Tibial artery (tissue), 4 donors: ENCODE data around the gene SERBP1.

Experiments used
- DNase-seq, 2 donors: peaks; one replicate each; pipeline ENCODE4 v3.0.0-alpha.2; 2019
- H3K27ac ChIP-seq, 2 donors: fragments of 200-600 bp; sonication (generic) in 1 of 2; 1 replicate in 1 of 2; 2 replicates in 1 of 2; pipeline ENCODE4 v1.5.1; 2018 to 2019; ENCODE audit warnings: mild to moderate bottlenecking in 1 of 2
- H3K27me3 ChIP-seq, 2 donors: fragments of 200-600 bp; sonication (generic) in 1 of 2; one replicate each; pipeline versions ENCODE4 v1.5.1 to v1.6.0; 2016 to 2019
- H3K36me3 ChIP-seq, 3 donors: fragments of 200-600 bp; sonication (generic) in 2 of 3; one replicate each; pipeline ENCODE4 v1.5.1; 2016 to 2019; ENCODE audit warnings: mild to moderate bottlenecking in 2 of 3
- H3K4me1 ChIP-seq, 4 donors: fragments of 200-600 bp; sonication (generic) in 2 of 4; 1 replicate in 3 of 4; 2 replicates in 1 of 4; pipeline ENCODE4 v1.5.1; 2016 to 2019
- H3K4me3 ChIP-seq, 2 donors: fragments of 200-600 bp; sonication (generic) in 1 of 2; 1 replicate in 1 of 2; 2 replicates in 1 of 2; pipeline ENCODE4 v1.5.1; 2018 to 2019; ENCODE audit warnings: mild to moderate bottlenecking in 2 of 2
- H3K9me3 ChIP-seq, 3 donors: fragments of 200-600 bp; sonication (generic) in 1 of 3; one replicate each; pipeline ENCODE4 v1.5.1; 2016 to 2019
- CTCF ChIP-seq, 2 experiments: fragments of 200-600 bp in 1 of 2; fragments of 450-650 bp in 1 of 2; IDR thresholded peaks; one replicate each; pipeline ENCODE4 v1.5.1; 2017 to 2019; ENCODE audit warnings: antibody characterized with exemption in 2 of 2, mild to moderate bottlenecking in 1 of 2, moderate library complexity in 1 of 2
- intact Hi-C: fragments of 100-400 bp; cut with DNase I; formaldehyde crosslinking; loops from one replicate; pipeline ENCODE4 v1.15.0; 2023; ENCODE audit warnings: low total_unique reads

The SERBP1 gene

GRCh38 chr1:67463298-67463955 is 33.2 kb upstream of the SERBP1 start:
- peaks cover 0 to 30% (median 20%) of the 10 kb centered on the region in 4 donors for H3K4me1 ChIP-seq
- no peaks in the 10 kb centered on the region for H3K9me3 ChIP-seq
- DNase-seq, result no peak
- H3K36me3 ChIP-seq, result no peaks in the 10 kb centered on the region
- no peaks in the 10 kb centered on the region for H3K27me3 ChIP-seq
- no peak overlapping the region for H3K4me3 ChIP-seq
- intact Hi-C loops, result no loop called here
- TF ChIP-seq CTCF (IDR thresholded peaks at IDR 0.05), result no peak
- peak overlapping the region; percentile 8 to 64 for H3K27ac ChIP-seq

GRCh38 chr1:67460676-67461500 is 30.7 kb upstream of the SERBP1 start:
- H3K36me3 ChIP-seq, result no peaks in the 10 kb centered on the region
- DNase-seq, result peak; percentile 40 to 88
- TF ChIP-seq CTCF (IDR thresholded peaks at IDR 0.05), result no peak
- H3K9me3 ChIP-seq, result no peaks in the 10 kb centered on the region
- peaks cover 0 to 24% (median 16%) of the 10 kb centered on the region in 4 donors for H3K4me1 ChIP-seq
- peak overlapping the region; percentile 64 to 66 for H3K27ac ChIP-seq
- no peak overlapping the region for H3K4me3 ChIP-seq
- intact Hi-C loops, result no loop called here
- no peaks in the 10 kb centered on the region for H3K27me3 ChIP-seq

- H3K36me3 ChIP-seq, result no peaks in the 10 kb centered on the region
These were observed 28.9 kb upstream of the SERBP1 start for GRCh38 chr1:67459068-67459467.

GRCh38 chr1:67458663-67459062 is 28.5 kb upstream of the SERBP1 start:
- no peaks in the 10 kb centered on the region for H3K36me3 ChIP-seq
- no peaks in the 10 kb centered on the region for H3K27me3 ChIP-seq
- no peak overlapping the region for H3K4me3 ChIP-seq
- intact Hi-C loops, result no loop called here
- TF ChIP-seq CTCF (IDR thresholded peaks at IDR 0.05), result no peak
- DNase-seq, result no peak
- H3K9me3 ChIP-seq, result no peaks in the 10 kb centered on the region
- peaks cover 0 to 22% (median 13%) of the 10 kb centered on the region in 4 donors for H3K4me1 ChIP-seq
- no peak overlapping the region for H3K27ac ChIP-seq

More at GRCh38 chr1:67459068-67459467, 28.9 kb upstream of the SERBP1 start:
- Histone ChIP-seq H3K27me3 (no peaks in the 10 kb centered on the region), H3K9me3 (no peaks in the 10 kb centered on the region), H3K4me3 (no peak overlapping the region), H3K27ac (no peak overlapping the region), H3K4me1 (peaks cover 0 to 24% (median 13%) of the 10 kb centered on the region in 4 donors)
- no peak for DNase-seq
- intact Hi-C loops, result no loop called here
- no peak for TF ChIP-seq CTCF (IDR thresholded peaks at IDR 0.05)

- Histone ChIP-seq H3K9me3 (no peaks in the 10 kb centered on the region), H3K27ac (no peak overlapping the region), H3K4me1 (peaks cover 0 to 11% (median 8%) of the 10 kb centered on the region in 4 donors), H3K36me3 (no peaks in the 10 kb centered on the region), H3K27me3 (no peaks in the 10 kb centered on the region), H3K4me3 (no peak overlapping the region)
- intact Hi-C loops, result no loop called here
- no peak for TF ChIP-seq CTCF (IDR thresholded peaks at IDR 0.05)
- no peak for DNase-seq
These were observed 27.0 kb upstream of the SERBP1 start for GRCh38 chr1:67457247-67457646.
